ENCODE results near the gene RBMXL3.

Gene RBMXL3

DNA sequence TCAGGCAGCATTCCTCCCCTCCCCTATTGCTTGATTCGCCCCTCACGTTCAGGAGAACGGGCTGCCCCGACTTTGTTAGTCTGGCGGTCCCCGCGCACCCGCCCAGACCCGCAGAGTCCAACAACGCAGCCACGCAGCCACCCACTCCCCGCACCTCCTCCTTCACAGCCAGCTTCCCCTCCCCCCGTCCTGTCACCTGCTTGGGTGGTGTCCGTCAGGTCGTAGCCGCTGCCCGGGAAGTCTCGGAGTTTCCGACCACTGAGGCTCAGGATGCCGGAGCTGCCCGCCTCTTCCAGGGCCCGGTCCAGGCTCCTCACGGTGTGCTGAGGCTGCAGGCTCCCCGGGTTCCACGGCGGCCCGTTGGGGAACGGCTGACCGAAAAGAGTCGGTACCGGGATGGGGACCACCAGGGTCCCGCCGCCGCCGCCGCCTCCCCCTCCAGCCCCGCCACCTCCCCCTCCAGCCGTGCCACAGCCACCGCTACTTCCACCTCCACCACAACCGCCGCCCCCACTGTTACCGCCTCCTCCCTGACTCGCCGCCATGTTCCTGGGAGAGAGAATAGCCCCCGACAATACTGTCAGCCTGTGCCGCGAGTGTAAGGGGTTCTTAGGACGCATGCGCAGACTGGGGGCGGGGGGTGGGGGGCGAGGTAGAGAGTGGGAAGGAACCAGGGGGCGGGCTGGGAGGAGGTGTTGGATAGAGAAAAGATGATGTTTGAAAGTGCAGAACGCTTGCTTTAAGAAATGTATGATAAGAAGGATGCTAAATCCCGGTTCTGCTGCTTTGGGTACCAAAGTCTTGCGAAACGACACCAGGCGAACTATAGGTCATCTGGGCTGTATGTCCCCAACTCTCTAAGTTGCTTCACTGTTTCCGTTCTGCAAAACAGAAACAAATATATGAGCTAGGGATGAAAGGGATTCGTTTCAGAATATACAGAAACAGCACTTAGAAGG lies 44.6 kb downstream of the RBMXL3 start, which contains the start of gene LRCH2:
LRCH2 (minus strand) TSS at position 600 of the 959 bp plus-strand sequence; CDS start at position 545, 55 bp downstream.
- DNase-seq (ENCODE audit: low spot score), result peak; percentile 79

DNA sequence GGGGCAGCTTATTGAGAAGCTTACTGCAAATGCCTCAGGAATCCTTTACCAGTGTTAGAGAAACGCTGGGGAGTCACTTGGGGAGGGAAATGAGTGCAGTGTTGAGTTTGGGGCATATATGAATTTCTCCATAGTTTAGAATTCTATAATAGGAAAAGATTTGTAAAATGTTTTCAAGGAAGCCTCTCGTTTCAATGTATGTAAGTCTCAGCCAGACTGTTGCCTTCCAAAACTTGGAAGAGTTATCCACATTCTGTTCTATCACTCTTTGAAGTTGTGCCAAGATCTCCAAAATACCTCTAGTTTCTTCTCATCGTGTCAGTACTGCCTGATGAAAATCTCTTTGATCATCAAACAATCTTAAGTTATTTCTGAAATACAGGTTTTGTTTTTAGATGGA lies 45.3 kb downstream of the RBMXL3 start:
- DNase-seq (ENCODE audit: low spot score), result no peak

DNA sequence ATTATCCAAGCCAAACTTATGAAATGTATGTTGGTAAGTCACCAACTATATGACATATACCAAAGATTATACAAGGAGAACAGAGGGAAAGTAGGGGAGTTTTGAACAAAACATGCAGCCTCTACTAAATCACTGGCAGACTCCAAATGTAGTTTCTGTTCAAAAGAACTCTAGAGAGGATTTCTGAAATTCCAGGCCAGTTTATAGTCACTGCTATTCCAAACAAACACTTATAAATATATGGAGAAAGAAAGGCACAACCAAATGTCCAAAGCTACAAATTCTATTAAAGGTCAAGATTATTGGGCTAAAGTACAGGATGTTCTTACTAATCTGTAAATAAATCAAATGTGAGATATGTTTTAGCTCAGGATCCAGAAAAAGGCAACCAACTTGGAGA lies 47.4 kb downstream of the RBMXL3 start:
- DNase-seq (ENCODE audit: low spot score), result no peak

DNA sequence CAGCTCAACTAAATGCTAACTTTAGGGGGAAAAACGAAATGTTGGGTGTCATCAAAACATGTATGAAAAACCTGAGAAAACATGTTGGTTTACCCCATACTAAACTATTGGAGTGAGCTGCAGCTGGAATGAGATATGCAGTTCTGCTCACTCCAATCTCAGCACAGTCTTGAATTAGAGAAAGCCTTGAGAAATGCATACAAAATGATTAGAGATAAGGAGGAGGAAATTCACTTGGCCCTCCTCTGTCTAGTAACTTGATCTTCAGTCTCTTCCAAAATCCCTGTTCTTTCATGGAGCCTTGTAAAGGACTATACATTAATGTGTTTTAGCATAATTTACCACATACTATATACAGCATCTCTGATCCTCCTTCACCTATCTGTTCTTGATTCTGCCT lies 47.8 kb downstream of the RBMXL3 start:
- DNase-seq (ENCODE audit: low spot score), result no peak

All from iPS-NIHi11 (cell line).